Measurements from ENCODE around the gene TMPRSS4. TPM values are rescaled to one million over a fixed set of nuclear protein-coding genes. Genes with fewer than 3 reads are reported as not detected.

TMPRSS4 gene
- total RNA-seq, 1 experiment from 2014 or later, result 1.5 TPM

- Histone ChIP-seq H3K27me3 (ENCODE audit: insufficient read depth, low read length) (peaks cover 15% of the 10 kb centered on the region), H4K20me1 (ENCODE audit: insufficient read depth) (no peaks in the 10 kb centered on the region), H3K9me2 (ENCODE audit: insufficient read depth) (no peaks in the 10 kb centered on the region), H3K4me1 (ENCODE audit: control insufficient read depth in 1 of 2, insufficient read depth in 2 of 2, low read length in 2 of 2) (no peaks in the 10 kb centered on the region), H3K4me3 (replicated peaks in 1 of 2; ENCODE audit: low read depth in 1 of 2, low read length in 2 of 2) (no peak overlapping the region), H3K79me2 (ENCODE audit: insufficient read depth, low read length) (no peaks in the 10 kb centered on the region), H3K9me3 (ENCODE audit: control insufficient read depth in 1 of 2, insufficient read depth in 1 of 2, low read depth in 1 of 2, low read length in 2 of 2) (no peaks in the 10 kb centered on the region), H3K9ac (ENCODE audit: low read length) (no peak overlapping the region), H3K36me3 (ENCODE audit: control insufficient read depth in 1 of 2, insufficient read depth in 2 of 2, low read length in 2 of 2) (no peaks in the 10 kb centered on the region), H3K4me2 (ENCODE audit: low read length) (no peak overlapping the region), H3K27ac (ENCODE audit: low read depth, low read length) (no peak overlapping the region), H2AFZ (ENCODE audit: low read depth, low read length, poor library complexity, severe bottlenecking) (no peak overlapping the region)
- DNase-seq (ENCODE audit: low read depth, low spot score) (no peak), ATAC-seq (no peak)
- ChIA-PET POLR2A (no interaction called here), CTCF (interaction anchor here (1.4 to 1.7 kb wide), 2 partner anchors 229 to 239 kb away, joined by 3 to 8 read pairs; no protein-coding TSS in a partner anchor), RAD21 (ENCODE audit: low non-redundant PET in 1 of 2, low total read pairs in 2 of 2, uncharacterized antibody in 2 of 2, unreplicated experiment in 2 of 2) (no interaction called here)
- no peak for TF ChIP-seq CEBPB (IDR thresholded peaks at IDR 0.05; ENCODE audit: low read depth)
- TF ChIP-seq TCF7L2 (IDR thresholded peaks at IDR 0.05; ENCODE audit: borderline replicate concordance, extremely low read depth, insufficient read depth, insufficient read length), result no peak
- TF ChIP-seq EZH2 (IDR thresholded peaks at IDR 0.05), result no peak
- no peak for TF ChIP-seq SIN3A (IDR thresholded peaks at IDR 0.05; ENCODE audit: low read depth)
- TF ChIP-seq, protein P1, sequence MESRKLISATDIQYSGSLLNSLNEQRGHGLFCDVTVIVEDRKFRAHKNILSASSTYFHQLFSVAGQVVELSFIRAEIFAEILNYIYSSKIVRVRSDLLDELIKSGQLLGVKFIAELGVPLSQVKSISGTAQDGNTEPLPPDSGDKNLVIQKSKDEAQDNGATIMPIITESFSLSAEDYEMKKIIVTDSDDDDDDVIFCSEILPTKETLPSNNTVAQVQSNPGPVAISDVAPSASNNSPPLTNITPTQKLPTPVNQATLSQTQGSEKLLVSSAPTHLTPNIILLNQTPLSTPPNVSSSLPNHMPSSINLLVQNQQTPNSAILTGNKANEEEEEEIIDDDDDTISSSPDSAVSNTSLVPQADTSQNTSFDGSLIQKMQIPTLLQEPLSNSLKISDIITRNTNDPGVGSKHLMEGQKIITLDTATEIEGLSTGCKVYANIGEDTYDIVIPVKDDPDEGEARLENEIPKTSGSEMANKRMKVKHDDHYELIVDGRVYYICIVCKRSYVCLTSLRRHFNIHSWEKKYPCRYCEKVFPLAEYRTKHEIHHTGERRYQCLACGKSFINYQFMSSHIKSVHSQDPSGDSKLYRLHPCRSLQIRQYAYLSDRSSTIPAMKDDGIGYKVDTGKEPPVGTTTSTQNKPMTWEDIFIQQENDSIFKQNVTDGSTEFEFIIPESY (IDR thresholded peaks at IDR 0.05; ENCODE audit: extremely low read depth, insufficient replicate concordance, low read length), result no peak
- no peak for TF ChIP-seq EGR1 (IDR thresholded peaks at IDR 0.05; ENCODE audit: low read depth)
- TF ChIP-seq EZH2phosphoT487 (IDR thresholded peaks at IDR 0.05; ENCODE audit: borderline replicate concordance), result no peak
- TF ChIP-seq POLR2A (IDR thresholded peaks at IDR 0.05; ENCODE audit: borderline replicate concordance, extremely low read depth, insufficient read depth, insufficient read length), result no peak
- TF ChIP-seq, protein P2, sequence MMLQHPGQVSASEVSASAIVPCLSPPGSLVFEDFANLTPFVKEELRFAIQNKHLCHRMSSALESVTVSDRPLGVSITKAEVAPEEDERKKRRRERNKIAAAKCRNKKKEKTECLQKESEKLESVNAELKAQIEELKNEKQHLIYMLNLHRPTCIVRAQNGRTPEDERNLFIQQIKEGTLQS (IDR thresholded peaks at IDR 0.05), result no peak
- no peak for TF ChIP-seq RAD21 (IDR thresholded peaks at IDR 0.05; ENCODE audit: low read depth)
- TF ChIP-seq SRF (IDR thresholded peaks at IDR 0.05; ENCODE audit: low read depth), result no peak
- intact Hi-C loops (cut with micrococcal nuclease), result no loop called here
- BruUV-seq (replicated peaks), result no TSS peak
These were observed 29.7 kb upstream of the TMPRSS4 start for GRCh38 chr11:118046964-118047700.

All from HCT116 (cell line).